Adipocyte (in vitro differentiated cells): ENCODE data around the gene CRMP1.
"Not testable (repeated sequence)": the region's sequence is repeated elsewhere in the genome, so short reads cannot be mapped to it uniquely, and the experiment has no call there.

Experiments used
- DNase-seq: peaks from one replicate; pipeline ENCODE4 v3.0.0-alpha.2; 2015; ENCODE audit warnings: low read depth
- H3K27me3 ChIP-seq: replicated peaks from 2 replicates; pipeline ENCODE4 v1.7.0; 2013; ENCODE audit warnings: mild to moderate bottlenecking, low read length, moderate library complexity; ENCODE audit not compliant: control insufficient read depth, insufficient read depth
- H3K36me3 ChIP-seq: 2 replicates; pipeline ENCODE4 v1.7.0; 2013; ENCODE audit warnings: low read length, mild to moderate bottlenecking, moderate library complexity; ENCODE audit not compliant: control insufficient read depth, insufficient read depth, severe bottlenecking
- H3K4me1 ChIP-seq: 2 replicates; pipeline ENCODE4 v1.7.0; 2013; ENCODE audit warnings: mild to moderate bottlenecking, low read length, moderate library complexity; ENCODE audit not compliant: control insufficient read depth, insufficient read depth
- H3K4me3 ChIP-seq: 2 replicates; pipeline ENCODE4 v1.7.0; 2013; ENCODE audit warnings: mild to moderate bottlenecking, low read length, moderate library complexity
- H3K9ac ChIP-seq: 2 replicates; pipeline ENCODE4 v1.7.0; 2013; ENCODE audit warnings: mild to moderate bottlenecking, low read length, moderate library complexity
- H3K9me3 ChIP-seq: 2 replicates; pipeline ENCODE4 v1.7.0; 2013; ENCODE audit warnings: mild to moderate bottlenecking, low read length, moderate library complexity; ENCODE audit not compliant: control insufficient read depth

CRMP1 gene

GRCh38 chr4:5812506-5813229, 80.2 kb downstream of the CRMP1 start:
- no peak overlapping the region for H3K9ac ChIP-seq
- H3K36me3 ChIP-seq: peaks cover 74% of the 10 kb centered on the region
- peak; percentile 88 for DNase-seq

GRCh38 chr4:5812057-5812456, 80.8 kb downstream of the CRMP1 start:
- H3K9ac ChIP-seq, H3K9me3 ChIP-seq, H3K4me1 ChIP-seq, H3K27me3 ChIP-seq, DNase-seq, H3K4me3 ChIP-seq: not testable (repeated sequence)
- peaks cover 77% of the 10 kb centered on the region for H3K36me3 ChIP-seq

More at GRCh38 chr4:5812506-5813229, 80.2 kb downstream of the CRMP1 start:
- H3K4me3 ChIP-seq: no peak overlapping the region
- no peaks in the 10 kb centered on the region for H3K9me3 ChIP-seq
- no peaks in the 10 kb centered on the region for H3K27me3 ChIP-seq
- H3K4me1 ChIP-seq: no peaks in the 10 kb centered on the region

GRCh38 chr4:5810770-5811430, 82.0 kb downstream of the CRMP1 start:
- peaks cover 80% of the 10 kb centered on the region for H3K36me3 ChIP-seq
- H3K4me1 ChIP-seq: no peaks in the 10 kb centered on the region
- H3K9me3 ChIP-seq: no peaks in the 10 kb centered on the region
- no peak overlapping the region for H3K9ac ChIP-seq
- H3K27me3 ChIP-seq: no peaks in the 10 kb centered on the region
- no peak for DNase-seq
- no peak overlapping the region for H3K4me3 ChIP-seq

GRCh38 chr4:5810151-5810550, 82.7 kb downstream of the CRMP1 start:
- DNase-seq: no peak
- Histone ChIP-seq H3K4me3 (no peak overlapping the region), H3K27me3 (no peaks in the 10 kb centered on the region), H3K36me3 (peaks cover 85% of the 10 kb centered on the region), H3K9ac (no peak overlapping the region), H3K4me1 (no peaks in the 10 kb centered on the region), H3K9me3 (no peaks in the 10 kb centered on the region)

GRCh38 chr4:5809216-5809776, 83.6 kb downstream of the CRMP1 start:
- Histone ChIP-seq H3K36me3 (peaks cover 86% of the 10 kb centered on the region), H3K4me1 (no peaks in the 10 kb centered on the region), H3K9me3 (no peaks in the 10 kb centered on the region), H3K9ac (no peak overlapping the region), H3K27me3 (no peaks in the 10 kb centered on the region), H3K4me3 (no peak overlapping the region)
- no peak for DNase-seq

- no peak for DNase-seq
- no peaks in the 10 kb centered on the region for H3K27me3 ChIP-seq
- H3K9ac ChIP-seq: no peak overlapping the region
- H3K9me3 ChIP-seq: no peaks in the 10 kb centered on the region
- peaks cover 85% of the 10 kb centered on the region for H3K36me3 ChIP-seq
- no peak overlapping the region for H3K4me3 ChIP-seq
- H3K4me1 ChIP-seq: no peaks in the 10 kb centered on the region
These were observed 84.7 kb downstream of the CRMP1 start for GRCh38 chr4:5808081-5808741.

GRCh38 chr4:5805270-5805669, 87.6 kb downstream of the CRMP1 start:
- no peak for DNase-seq
- H3K4me1 ChIP-seq: no peaks in the 10 kb centered on the region
- H3K4me3 ChIP-seq: no peak overlapping the region
- H3K36me3 ChIP-seq: peaks cover 87% of the 10 kb centered on the region
- no peak overlapping the region for H3K9ac ChIP-seq
- no peaks in the 10 kb centered on the region for H3K9me3 ChIP-seq
- no peaks in the 10 kb centered on the region for H3K27me3 ChIP-seq

- H3K27me3 ChIP-seq: no peaks in the 10 kb centered on the region
- H3K9ac ChIP-seq: no peak overlapping the region
- H3K4me3 ChIP-seq: no peak overlapping the region
- no peak for DNase-seq
- H3K4me1 ChIP-seq: no peaks in the 10 kb centered on the region
- H3K9me3 ChIP-seq: no peaks in the 10 kb centered on the region
- H3K36me3 ChIP-seq: peaks cover 84% of the 10 kb centered on the region
These were observed 88.2 kb downstream of the CRMP1 start for GRCh38 chr4:5804656-5805055.

GRCh38 chr4:5802565-5802964, 90.3 kb downstream of the CRMP1 start:
- Histone ChIP-seq H3K9ac (no peak overlapping the region), H3K27me3 (no peaks in the 10 kb centered on the region), H3K9me3 (no peaks in the 10 kb centered on the region), H3K36me3 (peaks cover 82% of the 10 kb centered on the region), H3K4me1 (peaks cover 6% of the 10 kb centered on the region), H3K4me3 (no peak overlapping the region)
- DNase-seq: no peak

GRCh38 chr4:5801696-5802095, 91.2 kb downstream of the CRMP1 start:
- H3K36me3 ChIP-seq: peaks cover 82% of the 10 kb centered on the region
- no peak for DNase-seq
- no peak overlapping the region for H3K4me3 ChIP-seq
- H3K27me3 ChIP-seq: no peaks in the 10 kb centered on the region
- H3K9me3 ChIP-seq: no peaks in the 10 kb centered on the region
- H3K9ac ChIP-seq: no peak overlapping the region
- H3K4me1 ChIP-seq: peaks cover 6% of the 10 kb centered on the region

- Histone ChIP-seq H3K9ac (no peak overlapping the region), H3K27me3 (no peaks in the 10 kb centered on the region), H3K9me3 (no peaks in the 10 kb centered on the region), H3K36me3 (peaks cover 87% of the 10 kb centered on the region), H3K4me1 (peaks cover 6% of the 10 kb centered on the region), H3K4me3 (no peak overlapping the region)
- no peak for DNase-seq
These were observed 92.4 kb downstream of the CRMP1 start for GRCh38 chr4:5800496-5800895.
